ENCODE results near the gene MVB12B. TPM values are rescaled to one million over a fixed set of nuclear protein-coding genes. Genes with fewer than 3 reads are reported as not detected.

The MVB12B gene
- total and polyA plus RNA-seq, 7 experiments from 2014 or later = 1.6 to 9.7 (median 3.8) TPM

DNA sequence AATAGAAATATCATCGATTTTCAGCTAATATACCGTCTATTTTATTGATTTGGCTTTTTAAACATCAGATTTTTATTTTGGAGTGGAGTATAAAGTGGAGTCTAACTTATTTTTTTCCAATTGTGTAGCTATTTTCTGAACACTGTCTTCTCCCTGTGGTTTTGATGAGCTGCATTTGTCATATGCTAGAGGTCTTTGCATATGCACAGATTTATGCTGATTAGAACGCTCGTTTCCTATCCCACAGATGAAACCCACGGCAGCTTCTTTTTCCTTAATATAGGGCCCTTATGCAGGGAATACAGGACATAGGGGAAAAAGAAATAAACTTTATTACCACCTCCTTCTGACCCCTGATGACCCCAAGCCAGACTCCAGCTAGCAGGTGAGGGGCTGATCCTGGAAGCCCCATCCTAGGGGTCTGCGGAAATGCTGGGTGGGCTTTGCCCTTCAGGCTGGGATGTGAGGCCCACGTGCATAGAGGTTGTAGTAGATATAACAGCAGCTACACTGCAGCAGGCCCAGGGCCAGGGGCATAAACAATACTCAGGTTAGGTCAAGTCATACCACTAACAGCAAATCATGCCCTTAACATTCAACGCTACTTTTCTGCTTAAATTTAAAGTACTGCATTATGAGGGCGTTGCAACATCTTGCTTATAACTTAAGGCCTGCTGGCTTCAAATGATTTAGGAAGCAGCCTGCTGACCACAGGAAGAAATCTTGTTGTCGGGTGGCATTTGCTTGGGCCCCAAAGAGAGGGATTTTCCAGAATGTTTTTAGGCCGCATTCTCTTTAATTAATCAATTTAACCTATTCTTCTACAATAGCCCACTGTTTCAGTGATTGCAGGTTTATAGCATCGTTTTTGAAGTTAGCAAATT is 28.5 kb downstream of the MVB12B start:
- H3K9me3 Mint-ChIP-seq = peaks cover 0 to 23% (median 10%) of the 10 kb centered on the region in 11 donors
- no peak for DNase-seq
- H3K27me3 Mint-ChIP-seq = peaks cover 0 to 25% (median 0%) of the 10 kb centered on the region in 5 donors
- peaks cover 0 to 13% (median 0%) of the 10 kb centered on the region in 7 donors for H3K4me1 Mint-ChIP-seq
- peaks cover 5 to 24% (median 16%) of the 10 kb centered on the region in 5 donors for H3K36me3 Mint-ChIP-seq
- Histone ChIP-seq H3K27me3 (ENCODE audit: control insufficient read depth in 2 of 2, insufficient read depth in 2 of 2, low read length in 2 of 2) (no peaks in the 10 kb centered on the region), H3K9me3 (ENCODE audit: control insufficient read depth in 2 of 3, low read length in 3 of 3) (no peaks in the 10 kb centered on the region), H3K27ac (ENCODE audit: low read depth, low read length) (no peak overlapping the region), H3K4me1 (ENCODE audit: control insufficient read depth in 2 of 2, insufficient read depth in 2 of 2, low read length in 2 of 2) (no peaks in the 10 kb centered on the region), H3K36me3 (ENCODE audit: control insufficient read depth in 2 of 3, insufficient read depth in 3 of 3, low read length in 3 of 3) (no peaks in the 10 kb centered on the region), H3K4me3 (ENCODE audit: low read length) (no peak overlapping the region)
- ATAC-seq = no peak
- ChIA-PET POLR2A (no interaction called here), CTCF (no interaction called here)
- no peak overlapping the region for H3K4me3 Mint-ChIP-seq
- H3K27ac Mint-ChIP-seq = no peak overlapping the region
- intact Hi-C loops (cut with micrococcal nuclease) = no loop called here

DNA sequence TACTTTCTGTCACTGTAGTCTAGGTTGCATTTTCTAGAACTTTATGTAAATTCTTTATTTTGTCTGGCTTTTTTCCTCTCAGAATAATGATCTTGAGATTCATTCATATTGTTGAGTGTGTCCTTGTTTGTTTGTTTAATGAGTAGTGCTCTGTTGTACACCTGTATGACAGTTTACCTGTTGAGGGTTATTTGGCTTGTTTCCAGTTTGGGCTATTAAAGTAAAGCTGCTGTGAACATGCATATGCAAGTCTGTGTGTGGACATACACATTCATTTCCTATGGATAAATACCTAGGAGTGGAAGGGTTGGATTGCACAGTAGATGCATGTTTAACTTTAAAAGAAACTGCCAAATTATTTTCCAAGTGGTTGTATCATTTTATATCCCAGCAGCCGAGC is 30.4 kb downstream of the MVB12B start:
- Histone ChIP-seq H3K4me3 (ENCODE audit: low read length) (no peak overlapping the region), H3K9me3 (ENCODE audit: control insufficient read depth in 2 of 3, low read length in 3 of 3) (peaks cover 0 to 5% (median 4%) of the 10 kb centered on the region in 3 experiments), H3K36me3 (ENCODE audit: control insufficient read depth in 2 of 3, insufficient read depth in 3 of 3, low read length in 3 of 3) (no peaks in the 10 kb centered on the region), H3K4me1 (ENCODE audit: control insufficient read depth in 2 of 2, insufficient read depth in 2 of 2, low read length in 2 of 2) (no peaks in the 10 kb centered on the region), H3K27me3 (ENCODE audit: control insufficient read depth in 2 of 2, insufficient read depth in 2 of 2, low read length in 2 of 2) (no peaks in the 10 kb centered on the region), H3K27ac (ENCODE audit: low read depth, low read length) (no peak overlapping the region)
- Mint-ChIP-seq H3K27me3 (peaks cover 0 to 20% (median 0%) of the 10 kb centered on the region in 5 donors), H3K4me3 (no peak overlapping the region), H3K27ac (no peak overlapping the region), H3K9me3 (peaks cover 0 to 30% (median 17%) of the 10 kb centered on the region in 11 donors), H3K36me3 (peaks cover 4 to 27% (median 12%) of the 10 kb centered on the region in 5 donors), H3K4me1 (peaks cover 0 to 13% (median 0%) of the 10 kb centered on the region in 7 donors)
- no peak for DNase-seq
- ChIA-PET CTCF (interaction anchor here (1.4 kb wide), 1 partner anchor 17 kb away, joined by 3 read pairs; no protein-coding TSS in a partner anchor), POLR2A (no interaction called here)
- intact Hi-C loops (cut with micrococcal nuclease) = no loop called here
- ATAC-seq = no peak

DNA sequence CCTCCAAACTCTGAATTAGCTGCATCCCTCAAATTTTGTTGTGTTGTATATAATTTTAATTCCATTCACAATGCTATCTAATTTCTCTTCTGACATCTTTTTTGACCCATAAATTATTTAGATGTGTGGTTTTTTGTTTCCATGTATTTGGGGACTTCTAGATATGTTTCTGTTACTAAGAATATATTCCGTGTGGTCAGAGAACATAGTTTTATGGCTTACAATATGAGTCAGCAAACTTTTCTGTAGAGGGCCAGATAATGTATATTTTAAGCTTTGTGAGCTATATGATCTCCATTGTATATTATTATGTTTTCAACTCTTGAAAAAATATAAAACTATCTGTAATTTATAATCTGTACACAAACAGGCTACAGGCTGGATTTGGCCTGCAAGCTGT is 33.4 kb downstream of the MVB12B start:
- Histone ChIP-seq H3K36me3 (ENCODE audit: control insufficient read depth in 2 of 3, insufficient read depth in 3 of 3, low read length in 3 of 3) (no peaks in the 10 kb centered on the region), H3K27ac (ENCODE audit: low read depth, low read length) (no peak overlapping the region)

DNA sequence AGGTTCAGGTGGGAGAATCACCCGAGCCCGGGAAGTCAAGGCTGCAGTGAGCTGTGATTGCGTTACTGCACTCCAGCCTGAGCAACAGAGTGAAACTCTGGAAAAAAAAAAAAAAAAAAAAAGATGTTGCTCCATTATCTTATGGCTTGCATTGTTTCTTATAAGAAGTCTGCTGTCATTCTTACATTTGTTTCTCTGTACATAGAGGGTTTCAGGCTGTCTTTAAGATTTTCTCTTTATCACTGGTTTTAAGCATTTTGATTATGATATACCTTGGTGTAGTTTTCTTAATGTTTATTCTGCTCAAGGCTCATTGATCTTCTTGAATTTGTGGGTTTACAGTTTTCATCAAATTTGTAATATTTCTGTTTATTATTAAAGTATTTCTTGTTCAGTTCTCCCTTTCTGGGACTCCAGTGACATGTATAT is 35.2 kb downstream of the MVB12B start:
- Histone ChIP-seq H3K4me1 (ENCODE audit: control insufficient read depth in 2 of 2, insufficient read depth in 2 of 2, low read length in 2 of 2) (no peaks in the 10 kb centered on the region), H3K27me3 (ENCODE audit: control insufficient read depth in 2 of 2, insufficient read depth in 2 of 2, low read length in 2 of 2) (no peaks in the 10 kb centered on the region), H3K27ac (ENCODE audit: low read depth, low read length) (no peak overlapping the region), H3K4me3 (ENCODE audit: low read length) (no peak overlapping the region), H3K36me3 (ENCODE audit: control insufficient read depth in 2 of 3, insufficient read depth in 3 of 3, low read length in 3 of 3) (no peaks in the 10 kb centered on the region), H3K9me3 (ENCODE audit: control insufficient read depth in 2 of 3, low read length in 3 of 3) (peaks cover 0 to 5% (median 4%) of the 10 kb centered on the region in 3 experiments)
- ChIA-PET POLR2A (no interaction called here), CTCF (interaction anchor here (0.5 kb wide), 1 partner anchor 71 kb away, joined by 4 read pairs; no protein-coding TSS in a partner anchor)
- Mint-ChIP-seq H3K36me3 (peaks cover 13 to 51% (median 27%) of the 10 kb centered on the region in 5 donors), H3K27me3 (peaks cover 0 to 9% (median 0%) of the 10 kb centered on the region in 5 donors), H3K4me3 (no peak overlapping the region), H3K27ac (no peak overlapping the region), H3K4me1 (peaks cover 0 to 11% (median 0%) of the 10 kb centered on the region in 7 donors), H3K9me3 (peaks cover 0 to 44% (median 26%) of the 10 kb centered on the region in 11 donors)
- no peak for ATAC-seq
- intact Hi-C loops (cut with micrococcal nuclease) = no loop called here
- DNase-seq = no peak

More for the DNA sequence above, 33.4 kb downstream of the MVB12B start:
- intact Hi-C loops (cut with micrococcal nuclease) = no loop called here
- no peak overlapping the region for H3K4me3 Mint-ChIP-seq
- peaks cover 0 to 6% (median 0%) of the 10 kb centered on the region in 7 donors for H3K4me1 Mint-ChIP-seq
- POLR2A ChIA-PET = no interaction called here
- H3K9me3 ChIP-seq (ENCODE audit: control insufficient read depth in 2 of 3, low read length in 3 of 3) = peaks cover 0 to 5% (median 4%) of the 10 kb centered on the region in 3 experiments
- peaks cover 0 to 15% (median 0%) of the 10 kb centered on the region in 5 donors for H3K27me3 Mint-ChIP-seq
- peaks cover 13 to 44% (median 21%) of the 10 kb centered on the region in 5 donors for H3K36me3 Mint-ChIP-seq
- DNase-seq (no peak), ATAC-seq (no peak)
- CTCF ChIA-PET = interaction anchor here (0.7 to 0.9 kb wide), 2 partner anchors 13 to 19 kb away, joined by 3 to 6 read pairs; no protein-coding TSS in a partner anchor
- H3K27ac Mint-ChIP-seq = no peak overlapping the region
- no peaks in the 10 kb centered on the region for H3K27me3 ChIP-seq (ENCODE audit: control insufficient read depth in 2 of 2, insufficient read depth in 2 of 2, low read length in 2 of 2)
- no peaks in the 10 kb centered on the region for H3K4me1 ChIP-seq (ENCODE audit: control insufficient read depth in 2 of 2, insufficient read depth in 2 of 2, low read length in 2 of 2)
- peaks cover 0 to 44% (median 26%) of the 10 kb centered on the region in 11 donors for H3K9me3 Mint-ChIP-seq
- no peak overlapping the region for H3K4me3 ChIP-seq (ENCODE audit: low read length)

DNA sequence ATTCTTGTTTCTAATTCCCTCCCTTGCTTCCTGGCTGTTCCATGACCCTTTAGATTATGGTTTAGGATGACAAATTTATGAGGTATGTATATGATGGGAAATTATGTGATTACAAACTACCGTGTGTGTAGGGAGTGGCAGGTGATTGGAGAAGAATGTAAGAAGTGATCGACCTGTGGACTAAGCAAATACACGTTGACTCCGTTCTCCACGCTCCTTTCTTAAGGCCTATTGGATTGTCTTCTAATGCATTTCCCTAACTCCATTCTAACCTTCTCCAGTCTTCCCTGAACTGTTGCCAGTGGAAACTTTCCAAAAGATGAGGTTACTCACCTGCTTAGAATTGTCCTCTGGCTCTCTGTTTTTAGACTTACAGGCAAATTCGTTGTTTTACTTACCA is 36.6 kb downstream of the MVB12B start:
- Mint-ChIP-seq H3K9me3 (peaks cover 0 to 44% (median 26%) of the 10 kb centered on the region in 11 donors), H3K27me3 (peaks cover 0 to 8% (median 0%) of the 10 kb centered on the region in 5 donors), H3K4me1 (peaks cover 0 to 17% (median 0%) of the 10 kb centered on the region in 7 donors), H3K4me3 (no peak overlapping the region), H3K27ac (no peak overlapping the region), H3K36me3 (peaks cover 13 to 59% (median 33%) of the 10 kb centered on the region in 5 donors)
- no peak for DNase-seq
- Histone ChIP-seq H3K4me1 (ENCODE audit: control insufficient read depth in 2 of 2, insufficient read depth in 2 of 2, low read length in 2 of 2) (no peaks in the 10 kb centered on the region), H3K27ac (ENCODE audit: low read depth, low read length) (no peak overlapping the region), H3K4me3 (ENCODE audit: low read length) (no peak overlapping the region), H3K27me3 (ENCODE audit: control insufficient read depth in 2 of 2, insufficient read depth in 2 of 2, low read length in 2 of 2) (no peaks in the 10 kb centered on the region), H3K9me3 (ENCODE audit: control insufficient read depth in 2 of 3, low read length in 3 of 3) (peaks cover 0 to 5% (median 4%) of the 10 kb centered on the region in 3 experiments), H3K36me3 (ENCODE audit: control insufficient read depth in 2 of 3, insufficient read depth in 3 of 3, low read length in 3 of 3) (no peaks in the 10 kb centered on the region)
- CTCF ChIA-PET = interaction anchor here (0.6 kb wide), 1 partner anchor 11 kb away, joined by 3 read pairs; no protein-coding TSS in a partner anchor
- POLR2A ChIA-PET = no interaction called here
- intact Hi-C loops (cut with micrococcal nuclease) = no loop called here
- ATAC-seq = no peak

DNA sequence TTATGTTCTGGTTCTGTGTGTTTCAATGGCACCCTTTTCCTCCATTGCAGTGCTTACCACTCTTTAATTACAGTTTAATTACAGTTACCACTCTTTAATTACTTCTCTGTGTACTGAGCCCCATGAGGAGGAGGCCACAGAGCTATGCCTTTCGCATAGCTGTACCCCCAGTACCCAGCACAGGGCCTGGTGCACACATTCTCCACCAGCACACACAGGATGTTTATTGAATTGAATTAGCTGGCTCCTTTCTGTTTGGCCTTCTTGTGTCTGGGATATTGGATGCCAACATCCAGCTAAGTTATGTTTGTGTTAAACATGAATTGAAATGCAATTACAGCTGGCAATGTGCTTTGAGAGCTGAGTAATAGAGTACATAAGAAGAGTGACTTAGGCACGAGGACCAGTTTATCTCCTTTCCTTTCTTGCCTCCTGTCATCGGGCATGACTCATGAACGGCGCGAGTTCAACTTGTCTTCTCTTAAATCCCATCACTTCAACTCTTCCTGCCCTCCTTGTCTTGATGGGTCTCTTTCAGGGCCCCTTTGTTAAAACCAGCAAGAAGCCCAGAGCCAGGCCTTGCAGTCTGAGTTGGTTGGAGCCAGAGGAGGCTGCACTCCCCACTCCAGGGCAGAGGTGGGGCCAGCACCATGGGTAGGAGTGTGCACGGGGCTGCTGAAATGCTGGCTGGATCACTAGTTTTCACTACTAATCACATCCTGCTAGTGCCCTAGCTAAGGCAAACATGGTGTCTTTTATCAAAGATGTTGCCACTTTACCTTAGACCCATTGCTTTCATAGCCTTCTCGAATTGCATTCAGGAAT is 37.4 kb downstream of the MVB12B start:
- CTCF ChIA-PET = interaction anchor here (0.6 kb wide), 1 partner anchor 10 kb away, joined by 3 read pairs; no protein-coding TSS in a partner anchor
- peaks cover 13 to 54% (median 33%) of the 10 kb centered on the region in 5 donors for H3K36me3 Mint-ChIP-seq
- H3K4me3 Mint-ChIP-seq = no peak overlapping the region
- peaks cover 0 to 4% (median 0%) of the 10 kb centered on the region in 5 donors for H3K27me3 Mint-ChIP-seq
- Histone ChIP-seq H3K27ac (ENCODE audit: low read depth, low read length) (no peak overlapping the region), H3K36me3 (ENCODE audit: control insufficient read depth in 2 of 3, insufficient read depth in 3 of 3, low read length in 3 of 3) (no peaks in the 10 kb centered on the region), H3K4me3 (ENCODE audit: low read length) (no peak overlapping the region), H3K27me3 (ENCODE audit: control insufficient read depth in 2 of 2, insufficient read depth in 2 of 2, low read length in 2 of 2) (no peaks in the 10 kb centered on the region), H3K4me1 (ENCODE audit: control insufficient read depth in 2 of 2, insufficient read depth in 2 of 2, low read length in 2 of 2) (no peaks in the 10 kb centered on the region), H3K9me3 (ENCODE audit: control insufficient read depth in 2 of 3, low read length in 3 of 3) (peaks cover 0 to 5% (median 4%) of the 10 kb centered on the region in 3 experiments)
- no peak for ATAC-seq
- H3K27ac Mint-ChIP-seq = peak overlapping the region in 1 of 9 donors; percentile 58
- H3K4me1 Mint-ChIP-seq = peaks cover 0 to 17% (median 0%) of the 10 kb centered on the region in 7 donors
- POLR2A ChIA-PET = no interaction called here
- peaks cover 0 to 44% (median 26%) of the 10 kb centered on the region in 11 donors for H3K9me3 Mint-ChIP-seq
- intact Hi-C loops (cut with micrococcal nuclease) = no loop called here
- DNase-seq = no peak

Measured in naive thymus-derived CD4-positive, alpha-beta T cell (primary cell).